ENCODE measurements around the gene METTL27.

METTL27 gene

GRCh38 chr7:73882047-73882402 is 39.7 kb upstream of the METTL27 start:
- no peak overlapping the region for H3K4me2 ChIP-seq (ENCODE audit: low read length)
- no peak overlapping the region for H3K4me3 ChIP-seq (ENCODE audit: low read depth, low read length)
- H4K8ac ChIP-seq (ENCODE audit: low read depth, low read length): no peak overlapping the region
- no peaks in the 10 kb centered on the region for H3K27me3 ChIP-seq (ENCODE audit: insufficient read depth, low read length)
- no peak overlapping the region for H2AK5ac ChIP-seq (ENCODE audit: low read length)
- H3K36me3 ChIP-seq (ENCODE audit: control insufficient read depth in 1 of 2, insufficient read depth in 2 of 2, low read length in 2 of 2): no peaks in the 10 kb centered on the region
- no peak overlapping the region for H2BK5ac ChIP-seq (ENCODE audit: low read depth, low read length, poor library complexity)
- H2BK120ac ChIP-seq (ENCODE audit: insufficient read depth, low read length, poor library complexity): no peak overlapping the region
- peaks cover 6% of the 10 kb centered on the region for H3K79me1 ChIP-seq (ENCODE audit: low read length)
- no peak overlapping the region for H3K23ac ChIP-seq (ENCODE audit: low read length)
- H2BK12ac ChIP-seq (ENCODE audit: low read length): no peak overlapping the region
- WGBS (ENCODE audit: extremely low coverage, insufficient coverage, insufficient read length): no CpG with 5 or more reads among the region's 3 CpGs
- no peak overlapping the region for H3K4ac ChIP-seq (ENCODE audit: low read depth, low read length)
- H2AFZ ChIP-seq (ENCODE audit: insufficient read depth, low read length, poor library complexity): no peak overlapping the region
- no peak overlapping the region for H3K14ac ChIP-seq (ENCODE audit: low read length)
- H3K4me1 ChIP-seq (ENCODE audit: control insufficient read depth in 1 of 2, insufficient read depth in 2 of 2, low read length in 2 of 2): peaks cover 21 to 30% of the 10 kb centered on the region in 2 experiments
- H4K12ac ChIP-seq (ENCODE audit: low read depth, low read length): no peak overlapping the region
- H3K9me3 ChIP-seq (ENCODE audit: insufficient read depth, low read depth, low read length): no peaks in the 10 kb centered on the region
- H3K79me2 ChIP-seq (ENCODE audit: control insufficient read depth, insufficient read depth, low read length, poor library complexity): no peaks in the 10 kb centered on the region
- H3K27ac ChIP-seq (ENCODE audit: low read depth, low read length): no peak overlapping the region
- H3K9ac ChIP-seq (ENCODE audit: low read length): no peak overlapping the region
- H4K91ac ChIP-seq (ENCODE audit: low read depth, low read length): no peak overlapping the region
- no peak for DNase-seq
- H3K18ac ChIP-seq (ENCODE audit: low read length): no peak overlapping the region

- Histone ChIP-seq H3K4me2 (ENCODE audit: low read length) (no peak overlapping the region), H3K79me2 (ENCODE audit: control insufficient read depth, insufficient read depth, low read length, poor library complexity) (no peaks in the 10 kb centered on the region), H2AK5ac (ENCODE audit: low read length) (no peak overlapping the region), H3K9me3 (ENCODE audit: insufficient read depth, low read depth, low read length) (no peaks in the 10 kb centered on the region), H3K4ac (ENCODE audit: low read depth, low read length) (no peak overlapping the region), H2BK5ac (ENCODE audit: low read depth, low read length, poor library complexity) (no peak overlapping the region), H4K8ac (ENCODE audit: low read depth, low read length) (no peak overlapping the region), H2AFZ (ENCODE audit: insufficient read depth, low read length, poor library complexity) (no peak overlapping the region), H3K14ac (ENCODE audit: low read length) (no peak overlapping the region), H3K79me1 (ENCODE audit: low read length) (peaks cover 2% of the 10 kb centered on the region), H3K36me3 (ENCODE audit: control insufficient read depth in 1 of 2, insufficient read depth in 2 of 2, low read length in 2 of 2) (no peaks in the 10 kb centered on the region), H3K27me3 (ENCODE audit: insufficient read depth, low read length) (no peaks in the 10 kb centered on the region), H3K27ac (ENCODE audit: low read depth, low read length) (no peak overlapping the region), H3K23ac (ENCODE audit: low read length) (no peak overlapping the region), H3K9ac (ENCODE audit: low read length) (no peak overlapping the region), H4K12ac (ENCODE audit: low read depth, low read length) (no peak overlapping the region), H2BK120ac (ENCODE audit: insufficient read depth, low read length, poor library complexity) (no peak overlapping the region), H3K18ac (ENCODE audit: low read length) (no peak overlapping the region), H4K91ac (ENCODE audit: low read depth, low read length) (no peak overlapping the region), H2BK12ac (ENCODE audit: low read length) (no peak overlapping the region), H3K4me1 (ENCODE audit: control insufficient read depth in 1 of 2, insufficient read depth in 2 of 2, low read length in 2 of 2) (peaks cover 15 to 24% of the 10 kb centered on the region in 2 experiments), H3K4me3 (ENCODE audit: low read depth, low read length) (no peak overlapping the region)
- WGBS (ENCODE audit: extremely low coverage, insufficient coverage, insufficient read length): no CpG with 5 or more reads among the region's 5 CpGs
- peak in 1 of 2 donors; percentile 17 for DNase-seq
Measured at GRCh38 chr7:73881352-73882046, 39.2 kb upstream of the METTL27 start.

- H2BK5ac ChIP-seq (ENCODE audit: low read depth, low read length, poor library complexity): no peak overlapping the region
- no peak overlapping the region for H3K4me3 ChIP-seq (ENCODE audit: low read depth, low read length)
- WGBS (ENCODE audit: extremely low coverage, insufficient coverage, insufficient read length): no CpG with 5 or more reads among the region's 13 CpGs
- no peaks in the 10 kb centered on the region for H3K9me3 ChIP-seq (ENCODE audit: insufficient read depth, low read depth, low read length)
- no peak overlapping the region for H4K12ac ChIP-seq (ENCODE audit: low read depth, low read length)
- H3K9ac ChIP-seq (ENCODE audit: low read length): no peak overlapping the region
- no peak for DNase-seq
- H4K91ac ChIP-seq (ENCODE audit: low read depth, low read length): no peak overlapping the region
- H3K4me1 ChIP-seq (ENCODE audit: control insufficient read depth in 1 of 2, insufficient read depth in 2 of 2, low read length in 2 of 2): peaks cover 12 to 21% of the 10 kb centered on the region in 2 experiments
- no peaks in the 10 kb centered on the region for H3K79me2 ChIP-seq (ENCODE audit: control insufficient read depth, insufficient read depth, low read length, poor library complexity)
- H2BK120ac ChIP-seq (ENCODE audit: insufficient read depth, low read length, poor library complexity): no peak overlapping the region
- no peak overlapping the region for H2BK12ac ChIP-seq (ENCODE audit: low read length)
- H3K14ac ChIP-seq (ENCODE audit: low read length): no peak overlapping the region
- H3K18ac ChIP-seq (ENCODE audit: low read length): no peak overlapping the region
- no peak overlapping the region for H3K23ac ChIP-seq (ENCODE audit: low read length)
- H3K27me3 ChIP-seq (ENCODE audit: insufficient read depth, low read length): no peaks in the 10 kb centered on the region
- no peak overlapping the region for H4K8ac ChIP-seq (ENCODE audit: low read depth, low read length)
- no peak overlapping the region for H3K4ac ChIP-seq (ENCODE audit: low read depth, low read length)
- no peak overlapping the region for H3K4me2 ChIP-seq (ENCODE audit: low read length)
- no peak overlapping the region for H3K27ac ChIP-seq (ENCODE audit: low read depth, low read length)
- H3K36me3 ChIP-seq (ENCODE audit: control insufficient read depth in 1 of 2, insufficient read depth in 2 of 2, low read length in 2 of 2): no peaks in the 10 kb centered on the region
- H2AFZ ChIP-seq (ENCODE audit: insufficient read depth, low read length, poor library complexity): no peak overlapping the region
- H2AK5ac ChIP-seq (ENCODE audit: low read length): no peak overlapping the region
- no peaks in the 10 kb centered on the region for H3K79me1 ChIP-seq (ENCODE audit: low read length)
Measured at GRCh38 chr7:73880755-73881328, 38.5 kb upstream of the METTL27 start.

GRCh38 chr7:73879977-73880681 is 37.8 kb upstream of the METTL27 start:
- Histone ChIP-seq H3K4ac (ENCODE audit: low read depth, low read length) (no peak overlapping the region), H2BK12ac (ENCODE audit: low read length) (no peak overlapping the region), H3K4me3 (ENCODE audit: low read depth, low read length) (no peak overlapping the region), H4K8ac (ENCODE audit: low read depth, low read length) (no peak overlapping the region), H3K9me3 (ENCODE audit: insufficient read depth, low read depth, low read length) (no peaks in the 10 kb centered on the region), H3K4me1 (ENCODE audit: control insufficient read depth in 1 of 2, insufficient read depth in 2 of 2, low read length in 2 of 2) (peaks cover 12 to 21% of the 10 kb centered on the region in 2 experiments), H4K91ac (ENCODE audit: low read depth, low read length) (no peak overlapping the region), H3K27me3 (ENCODE audit: insufficient read depth, low read length) (no peaks in the 10 kb centered on the region), H2AK5ac (ENCODE audit: low read length) (no peak overlapping the region), H3K9ac (ENCODE audit: low read length) (no peak overlapping the region), H3K14ac (ENCODE audit: low read length) (no peak overlapping the region), H2BK5ac (ENCODE audit: low read depth, low read length, poor library complexity) (no peak overlapping the region), H3K4me2 (ENCODE audit: low read length) (no peak overlapping the region), H3K18ac (ENCODE audit: low read length) (no peak overlapping the region), H4K12ac (ENCODE audit: low read depth, low read length) (no peak overlapping the region), H3K27ac (ENCODE audit: low read depth, low read length) (no peak overlapping the region), H2AFZ (ENCODE audit: insufficient read depth, low read length, poor library complexity) (no peak overlapping the region), H3K79me1 (ENCODE audit: low read length) (no peaks in the 10 kb centered on the region), H3K23ac (ENCODE audit: low read length) (no peak overlapping the region), H2BK120ac (ENCODE audit: insufficient read depth, low read length, poor library complexity) (no peak overlapping the region), H3K36me3 (ENCODE audit: control insufficient read depth in 1 of 2, insufficient read depth in 2 of 2, low read length in 2 of 2) (no peaks in the 10 kb centered on the region), H3K79me2 (ENCODE audit: control insufficient read depth, insufficient read depth, low read length, poor library complexity) (no peaks in the 10 kb centered on the region)
- peak; percentile 60 to 62 for DNase-seq
- WGBS (ENCODE audit: extremely low coverage, insufficient coverage, insufficient read length): no CpG with 5 or more reads among the region's 18 CpGs
